ENCODE measurements around the gene COL8A1. TPM values are rescaled to one million over a fixed set of nuclear protein-coding genes. Genes with fewer than 3 reads are reported as not detected.
A peak's percentile ranks its signal among the peaks of the same experiment; 100 is the strongest.

COL8A1 gene
- total RNA-seq, 1 experiment from 2014 or later: 5.2 TPM

GRCh38 chr3:99760031-99760430 lies 121.6 kb downstream of the COL8A1 start:
- DNase-seq (ENCODE audit: low read depth): no peak

- no peak for DNase-seq (ENCODE audit: low read depth)
These were observed 122.2 kb downstream of the COL8A1 start for GRCh38 chr3:99760629-99761028.

GRCh38 chr3:99761415-99762165 lies 123.2 kb downstream of the COL8A1 start:
- DNase-seq (ENCODE audit: low read depth): no peak

GRCh38 chr3:99762901-99763300 lies 124.5 kb downstream of the COL8A1 start:
- no peak for DNase-seq (ENCODE audit: low read depth)

GRCh38 chr3:99764377-99764776 lies 126.0 kb downstream of the COL8A1 start:
- DNase-seq (ENCODE audit: low read depth): no peak

GRCh38 chr3:99765042-99765942 lies 126.9 kb downstream of the COL8A1 start:
- DNase-seq (ENCODE audit: low read depth): no peak

GRCh38 chr3:99767291-99767690 lies 128.9 kb downstream of the COL8A1 start:
- no peak for DNase-seq (ENCODE audit: low read depth)

- DNase-seq (ENCODE audit: low read depth): no peak
These were observed 129.7 kb downstream of the COL8A1 start for GRCh38 chr3:99768126-99768525.

GRCh38 chr3:99768808-99769501 lies 130.6 kb downstream of the COL8A1 start:
- DNase-seq (ENCODE audit: low read depth): no peak

GRCh38 chr3:99772171-99772570 lies 133.8 kb downstream of the COL8A1 start:
- no peak for DNase-seq (ENCODE audit: low read depth)

GRCh38 chr3:99772671-99773070 lies 134.3 kb downstream of the COL8A1 start:
- DNase-seq (ENCODE audit: low read depth): no peak

- peak; percentile 71 for DNase-seq (ENCODE audit: low read depth)
These were observed 136.1 kb downstream of the COL8A1 start for GRCh38 chr3:99774467-99774866.

- DNase-seq (ENCODE audit: low read depth): peak; percentile 74
These were observed 138.3 kb downstream of the COL8A1 start for GRCh38 chr3:99776516-99777209.

- no peak for DNase-seq (ENCODE audit: low read depth)
These were observed 138.8 kb downstream of the COL8A1 start for GRCh38 chr3:99777210-99777549.

GRCh38 chr3:99777708-99778107 lies 139.3 kb downstream of the COL8A1 start:
- DNase-seq (ENCODE audit: low read depth): no peak

GRCh38 chr3:99780749-99781148 lies 142.4 kb downstream of the COL8A1 start:
- peak; percentile 58 for DNase-seq (ENCODE audit: low read depth)

GRCh38 chr3:99781761-99782160 lies 143.4 kb downstream of the COL8A1 start:
- peak; percentile 26 for DNase-seq (ENCODE audit: low read depth)

GRCh38 chr3:99783011-99783573 lies 144.7 kb downstream of the COL8A1 start:
- DNase-seq (ENCODE audit: low read depth): peak; percentile 91

- DNase-seq (ENCODE audit: low read depth): peak; percentile 66
These were observed 150.8 kb downstream of the COL8A1 start for GRCh38 chr3:99789011-99789721.

- DNase-seq (ENCODE audit: low read depth): no peak
These were observed 156.1 kb downstream of the COL8A1 start for GRCh38 chr3:99794485-99794884.

GRCh38 chr3:99795573-99795972 lies 157.2 kb downstream of the COL8A1 start:
- no peak for DNase-seq (ENCODE audit: low read depth)

Data from Daoy (cell line).